ENCODE measurements around the gene TRAF4.

DNA sequence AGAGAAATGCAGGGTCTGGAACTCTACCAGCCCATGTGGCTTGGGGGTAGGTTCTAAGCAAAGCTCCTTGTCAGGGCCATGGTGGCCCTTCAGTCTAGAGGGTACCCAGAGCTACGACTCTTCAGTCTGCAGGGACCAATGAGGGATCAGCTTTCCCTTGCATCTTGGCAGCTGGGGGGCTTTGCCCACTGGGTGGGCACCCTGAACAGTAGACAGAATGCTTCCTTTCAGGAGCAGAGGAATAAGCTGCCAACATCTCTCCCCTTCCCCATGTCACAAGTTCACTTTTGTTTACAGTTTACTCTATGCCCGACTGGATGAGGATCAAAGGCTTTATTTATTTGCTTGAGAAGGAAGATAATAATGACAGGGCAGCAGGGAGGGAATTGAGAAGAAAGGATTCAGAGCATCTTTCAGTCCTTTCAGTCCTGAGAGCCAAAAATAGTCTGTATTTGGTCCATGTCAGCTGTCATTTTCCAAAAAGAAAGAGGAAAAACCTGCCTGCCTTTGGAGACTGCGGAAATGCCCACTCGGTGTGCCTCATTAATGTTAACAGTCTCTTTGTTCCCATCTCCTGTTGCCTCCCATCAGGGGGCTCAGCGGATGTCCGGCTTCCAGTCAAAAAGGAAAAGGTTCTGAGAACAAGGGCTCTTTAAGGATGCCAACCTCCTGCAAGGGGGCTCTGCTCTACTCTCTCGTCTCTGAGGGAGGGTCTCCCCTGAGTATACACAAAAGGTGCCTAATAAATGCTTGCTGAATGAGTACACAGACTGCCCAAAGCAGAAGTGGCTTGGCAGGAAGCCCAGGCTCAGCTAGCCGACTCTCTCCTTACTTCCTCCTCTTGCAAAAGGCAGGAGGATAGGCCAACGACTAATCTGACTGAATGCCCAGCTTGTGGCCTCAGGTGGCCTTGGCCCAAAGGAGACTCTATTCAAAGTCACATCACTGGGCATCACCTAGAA lies 17.1 kb downstream of the TRAF4 start:
- TF ChIP-seq, protein P1, sequence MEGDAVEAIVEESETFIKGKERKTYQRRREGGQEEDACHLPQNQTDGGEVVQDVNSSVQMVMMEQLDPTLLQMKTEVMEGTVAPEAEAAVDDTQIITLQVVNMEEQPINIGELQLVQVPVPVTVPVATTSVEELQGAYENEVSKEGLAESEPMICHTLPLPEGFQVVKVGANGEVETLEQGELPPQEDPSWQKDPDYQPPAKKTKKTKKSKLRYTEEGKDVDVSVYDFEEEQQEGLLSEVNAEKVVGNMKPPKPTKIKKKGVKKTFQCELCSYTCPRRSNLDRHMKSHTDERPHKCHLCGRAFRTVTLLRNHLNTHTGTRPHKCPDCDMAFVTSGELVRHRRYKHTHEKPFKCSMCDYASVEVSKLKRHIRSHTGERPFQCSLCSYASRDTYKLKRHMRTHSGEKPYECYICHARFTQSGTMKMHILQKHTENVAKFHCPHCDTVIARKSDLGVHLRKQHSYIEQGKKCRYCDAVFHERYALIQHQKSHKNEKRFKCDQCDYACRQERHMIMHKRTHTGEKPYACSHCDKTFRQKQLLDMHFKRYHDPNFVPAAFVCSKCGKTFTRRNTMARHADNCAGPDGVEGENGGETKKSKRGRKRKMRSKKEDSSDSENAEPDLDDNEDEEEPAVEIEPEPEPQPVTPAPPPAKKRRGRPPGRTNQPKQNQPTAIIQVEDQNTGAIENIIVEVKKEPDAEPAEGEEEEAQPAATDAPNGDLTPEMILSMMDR (conservative IDR thresholded peaks at IDR 0.05), result no peak
- TF ChIP-seq ZFX (IDR thresholded peaks at IDR 0.05), result no peak
